Measurements from ENCODE around the gene TMEM200C. TPM values are rescaled to one million over a fixed set of nuclear protein-coding genes. Genes with fewer than 3 reads are reported as not detected.

TMEM200C gene
- total and polyA plus RNA-seq, 2 donors (not counting 3 experiments of a cell fraction or from before 2014, with no cell fraction given), result 0.07 TPM; not detected in 1

GRCh38 chr18:5842653-5843052 is 52.7 kb downstream of the TMEM200C start:
- Histone ChIP-seq H3K79me2 (ENCODE audit: control insufficient read depth, insufficient read depth, low read length) (no peaks in the 10 kb centered on the region), H3K9me1 (replicated peaks; ENCODE audit: control insufficient read depth, extremely low read depth, insufficient read depth, low read length) (no peaks in the 10 kb centered on the region), H3K36me3 (ENCODE audit: control insufficient read depth in 2 of 2, extremely low read depth in 1 of 2, insufficient read depth in 2 of 2, low read length in 2 of 2) (no peaks in the 10 kb centered on the region), H3K4me3 (replicated peaks in 1 of 3; ENCODE audit: insufficient read depth in 1 of 3, low read depth in 1 of 3, low read length in 3 of 3) (no peak overlapping the region), H3K9ac (replicated peaks; ENCODE audit: extremely low read depth, insufficient read depth, low read length) (no peak overlapping the region), H3K9me3 (replicated peaks; ENCODE audit: control insufficient read depth, insufficient read depth, low read length) (no peaks in the 10 kb centered on the region), H3K4me2 (ENCODE audit: insufficient read depth, low read length) (no peak overlapping the region), H3K4me1 (ENCODE audit: control insufficient read depth, extremely low read depth, insufficient read depth, low read length) (no peaks in the 10 kb centered on the region), H4K20me1 (replicated peaks; ENCODE audit: control insufficient read depth, extremely low read depth, insufficient read depth, low read length) (no peaks in the 10 kb centered on the region), H2AFZ (ENCODE audit: low read depth, low read length) (no peak overlapping the region), H3K27ac (ENCODE audit: insufficient read depth, low read depth, low read length) (no peak overlapping the region), H3K27me3 (ENCODE audit: control insufficient read depth in 2 of 2, insufficient read depth in 2 of 2, low read length in 2 of 2) (no peaks in the 10 kb centered on the region)
- no peak for FAIRE-seq
- ChIA-PET CTCF (interaction anchor here (1.9 kb wide), 1 partner anchor 243 kb away, joined by 18 read pairs; no protein-coding TSS in a partner anchor), POLR2A (no interaction called here)
- BruUV-seq (replicated peaks), result no TSS peak
- dilution Hi-C loops (cut with MboI; ENCODE audit: extremely low pct_ligation_motif_present, low sequenced_read_pairs), result no loop called here
- no peak for DNase-seq (ENCODE audit: low read depth, low spot score)
- TF ChIP-seq POLR2AphosphoS5 (IDR thresholded peaks at IDR 0.05; ENCODE audit: insufficient read depth, low read depth, low read length) (no peak), FOS (IDR thresholded peaks at IDR 0.05; ENCODE audit: borderline replicate concordance, insufficient read depth, low read length) (no peak), JUN (IDR thresholded peaks at IDR 0.05; ENCODE audit: borderline replicate concordance, insufficient read depth, insufficient read length, low read depth) (no peak), EZH2 (IDR thresholded peaks at IDR 0.05; ENCODE audit: borderline replicate concordance, low read depth, low read length, severe bottlenecking) (no peak), MAX (IDR thresholded peaks at IDR 0.05; ENCODE audit: insufficient read depth, insufficient read length) (no peak), POLR2A (IDR thresholded peaks at IDR 0.05; ENCODE audit: low read depth, low read length) (no peak), GATA2 (IDR thresholded peaks at IDR 0.05; ENCODE audit: insufficient read depth, insufficient read length, low read depth, low read length) (no peak), CTCF (IDR thresholded peaks at IDR 0.05; ENCODE audit: extremely low read depth in 1 of 2, insufficient read depth in 1 of 2, low read depth in 1 of 2, low read length in 2 of 2) (no peak), MYC (IDR thresholded peaks at IDR 0.05; ENCODE audit: low read depth, low read length) (no peak)
- intact Hi-C loops (cut with micrococcal nuclease), result loop anchor here (5.0 kb wide), 1 partner anchor 240 kb away; no protein-coding TSS in a partner anchor
